ENCODE data around the gene PDC. TPM values are rescaled to one million over a fixed set of nuclear protein-coding genes. Genes with fewer than 3 reads are reported as not detected.
A peak's percentile ranks its signal among the peaks of the same experiment; 100 is the strongest.

The PDC gene
- total and polyA plus RNA-seq, 8 donors = not detected

DNA sequence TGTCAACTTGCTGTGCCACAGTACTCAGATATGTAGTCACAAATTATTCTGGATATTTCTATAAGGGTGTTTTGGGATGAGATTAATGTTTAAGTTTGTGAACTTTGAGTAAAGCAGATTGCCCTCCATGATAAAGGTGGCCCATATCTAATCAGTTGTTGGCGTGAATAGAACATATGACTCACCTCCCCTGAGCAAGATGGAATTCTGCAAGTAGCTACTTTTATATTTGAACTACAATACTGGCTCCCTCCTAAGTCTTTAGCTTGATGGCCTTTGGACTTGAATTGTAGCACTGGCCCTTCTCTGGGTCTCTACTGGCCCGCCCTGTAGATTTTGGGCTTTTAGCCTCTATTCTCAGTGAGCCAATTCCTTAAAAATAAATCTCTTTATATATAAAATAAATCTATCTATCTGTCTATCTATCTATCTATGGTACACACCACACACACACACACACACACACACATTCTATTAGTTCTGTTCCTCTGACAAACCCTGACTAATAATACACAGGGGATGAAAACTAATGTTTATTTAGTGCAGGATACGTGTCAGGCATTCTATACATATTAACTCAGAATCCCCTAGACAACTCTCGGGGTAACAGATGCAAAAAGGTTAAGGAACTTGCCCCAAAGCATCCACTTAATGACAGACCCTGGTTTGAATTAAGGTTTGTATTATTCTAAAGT, 37.9 kb upstream of the PDC start:
- H3K4me3 ChIP-seq = no peak overlapping the region
- FAIRE-seq = no peak
- H3K27ac ChIP-seq = no peak overlapping the region
- H3K9me3 ChIP-seq = no peaks in the 10 kb centered on the region
- no peak for DNase-seq
- ATAC-seq = peak in 1 of 4 donors; percentile 34
- 65 to 72% methylated on average over 4 of the region's 4 CpGs for WGBS, 2 donors
- no peak for TF ChIP-seq CTCF (IDR thresholded peaks at IDR 0.05)
- no peaks in the 10 kb centered on the region for H3K27me3 ChIP-seq
- no peaks in the 10 kb centered on the region for H3K4me1 ChIP-seq
- H3K36me3 ChIP-seq = no peaks in the 10 kb centered on the region
- intact Hi-C loops (cut with DNase I) = no loop called here

DNA sequence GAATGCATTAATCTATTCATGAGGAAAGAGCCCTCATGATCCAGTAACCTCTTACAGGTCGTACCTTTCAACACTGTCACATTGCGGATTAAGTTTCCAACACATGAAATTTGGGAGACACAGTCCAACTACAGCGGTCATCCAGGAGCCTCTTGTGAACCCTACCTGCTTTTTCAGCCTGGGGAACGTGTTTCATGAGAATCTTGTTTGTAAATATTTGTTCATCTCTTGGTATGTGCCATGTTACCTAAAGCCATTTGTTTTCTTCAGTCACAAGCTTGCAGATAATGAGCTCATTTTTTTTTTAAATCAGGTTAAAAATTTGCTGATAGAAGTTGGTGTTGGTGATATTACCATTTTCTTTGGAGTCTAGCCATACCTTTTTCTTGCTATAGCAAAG, 37.2 kb upstream of the PDC start:
- no peaks in the 10 kb centered on the region for H3K27me3 ChIP-seq
- FAIRE-seq = no peak
- no peak for TF ChIP-seq CTCF (IDR thresholded peaks at IDR 0.05)
- no peak overlapping the region for H3K4me3 ChIP-seq
- H3K36me3 ChIP-seq = no peaks in the 10 kb centered on the region
- no peak for DNase-seq
- H3K9me3 ChIP-seq = no peaks in the 10 kb centered on the region
- no peak for ATAC-seq
- H3K27ac ChIP-seq = no peak overlapping the region
- H3K4me1 ChIP-seq = no peaks in the 10 kb centered on the region
- 72 to 73% methylated on average over 4 of the region's 4 CpGs for WGBS, 2 donors
- intact Hi-C loops (cut with DNase I) = no loop called here

- 97 to 98% methylated on average over 3 of the region's 3 CpGs for WGBS, 2 donors
- ATAC-seq = no peak
- Histone ChIP-seq H3K4me3 (no peak overlapping the region), H3K9me3 (no peaks in the 10 kb centered on the region), H3K27me3 (no peaks in the 10 kb centered on the region), H3K27ac (no peak overlapping the region), H3K36me3 (no peaks in the 10 kb centered on the region), H3K4me1 (no peaks in the 10 kb centered on the region)
- no peak for TF ChIP-seq CTCF (IDR thresholded peaks at IDR 0.05)
- no peak for DNase-seq
- no peak for FAIRE-seq
- intact Hi-C loops (cut with DNase I) = no loop called here
Observed at GRCh38 chr1:186497651-186498050, 36.7 kb upstream of the PDC start.

DNA sequence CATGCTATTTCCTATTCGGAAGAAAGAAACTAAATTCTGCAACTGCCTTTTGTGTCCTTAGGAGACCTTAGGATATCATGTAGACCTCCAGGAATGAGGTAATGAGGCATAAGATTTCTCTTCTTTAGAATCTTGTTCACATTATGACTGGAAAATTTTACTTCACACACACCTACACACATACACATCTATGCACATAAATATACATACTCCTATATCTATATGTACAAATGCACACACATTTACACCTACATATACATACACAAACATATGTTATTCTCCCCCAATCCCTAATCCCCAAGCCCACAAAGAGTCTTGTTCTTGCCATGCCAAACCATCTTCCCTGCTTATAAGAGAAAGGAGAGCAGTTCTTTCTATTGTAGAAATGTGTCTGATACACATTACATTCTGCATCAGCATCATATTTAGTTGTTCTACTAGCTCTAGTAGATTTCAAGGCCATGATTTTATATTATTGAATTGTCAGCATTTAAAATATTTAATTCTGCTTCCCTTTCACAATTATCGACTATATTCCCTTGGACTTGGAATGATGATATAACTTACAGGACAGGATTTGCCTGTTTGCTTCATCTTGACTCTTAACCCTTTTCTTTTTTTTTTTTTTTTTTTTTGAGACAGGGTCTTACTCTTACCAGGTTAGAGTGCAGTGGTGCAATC, 35.4 kb upstream of the PDC start:
- no peak for TF ChIP-seq CTCF (IDR thresholded peaks at IDR 0.05)
- Histone ChIP-seq H3K27ac (no peak overlapping the region), H3K4me3 (no peak overlapping the region), H3K27me3 (no peaks in the 10 kb centered on the region), H3K36me3 (no peaks in the 10 kb centered on the region), H3K9me3 (no peaks in the 10 kb centered on the region), H3K4me1 (no peaks in the 10 kb centered on the region)
- intact Hi-C loops (cut with DNase I) = no loop called here
- no peak for FAIRE-seq
- ATAC-seq = no peak
- DNase-seq = no peak
- WGBS, 2 donors = 79 to 83% methylated on average over 2 of the region's 2 CpGs

DNA sequence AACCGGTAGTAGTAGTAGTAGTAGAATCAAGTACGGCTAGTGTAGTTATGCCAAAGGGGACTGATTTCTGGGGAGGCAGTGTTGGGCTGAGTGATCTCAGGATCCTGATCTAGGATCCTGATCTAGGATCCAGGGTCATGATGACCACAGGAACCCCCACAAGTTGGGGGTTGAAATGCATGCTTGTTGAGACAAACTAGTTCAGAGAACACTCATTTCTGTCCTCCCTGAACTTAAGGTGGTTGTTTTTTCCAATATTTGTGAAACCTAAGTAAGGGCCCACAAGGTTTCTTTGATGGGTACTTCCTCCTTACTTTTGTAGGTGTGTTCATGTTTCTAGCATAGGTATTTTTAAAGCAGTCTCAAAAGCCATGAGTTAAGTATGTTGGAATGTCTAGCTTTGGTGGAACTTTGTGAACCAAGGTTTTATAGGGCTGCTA, 33.9 kb upstream of the PDC start:
- no peak overlapping the region for H3K4me3 ChIP-seq

More for the DNA sequence above, 33.9 kb upstream of the PDC start:
- 65 to 84% methylated on average over 2 of the region's 2 CpGs for WGBS, 2 donors
- Histone ChIP-seq H3K36me3 (no peaks in the 10 kb centered on the region), H3K27me3 (no peaks in the 10 kb centered on the region), H3K9me3 (no peaks in the 10 kb centered on the region), H3K27ac (no peak overlapping the region), H3K4me1 (no peaks in the 10 kb centered on the region)
- DNase-seq = no peak
- FAIRE-seq = no peak
- no peak for TF ChIP-seq CTCF (IDR thresholded peaks at IDR 0.05)
- intact Hi-C loops (cut with DNase I) = no loop called here
- no peak for ATAC-seq

Data from pancreas (tissue), 10 donors.